SK-N-SH (cell line): Measurements from ENCODE around the gene MAN1B1. TPM values are rescaled to one million over a fixed set of nuclear protein-coding genes. Genes with fewer than 3 reads are reported as not detected.

Experiments used
- CTCF ChIA-PET: fragments of 300-600, 350-600 bp; formaldehyde crosslinking; extraction: SDS; loops from one replicate; lab custom pipeline; 2021; lab: Yijun Ruan, JAX
- POLR2A ChIA-PET: fragments of 350-600 bp; sonication (Branson Sonifier 250); formaldehyde crosslinking; extraction: SDS; loops from one replicate; lab custom pipeline; 2020; ENCODE audit warnings: antibody characterized with exemption, inconsistent platforms; lab: Yijun Ruan, JAX
- DNase-seq: peaks from one replicate; pipeline ENCODE4 v3.0.0; 2012
- H2AFZ ChIP-seq: fragments of 200-600 bp; sonication (generic); 2 replicates; pipeline ENCODE4 v1.8.1; 2016; ENCODE audit warnings: antibody characterized with exemption, mild to moderate bottlenecking, low read depth
- H3F3A ChIP-seq: fragments of 200-600 bp; sonication (generic); replicated peaks from 2 replicates; pipeline ENCODE3; 2016; ENCODE audit warnings: antibody characterized with exemption, mild to moderate bottlenecking; ENCODE audit not compliant: insufficient read depth
- H3K27ac ChIP-seq, 2 experiments: fragments of 200-500 bp in 1 of 2; fragments of 200-600 bp in 1 of 2; sonication (Bioruptor generic) in 1 of 2; sonication (generic), shearing (Covaris generic) in 1 of 2; 2 replicates each; pipeline versions ENCODE4 v1.5.1 to v1.6.1; 2014 to 2016; ENCODE audit warnings: low read depth in 2 of 2, inconsistent platforms in 1 of 2, low read length in 1 of 2, mild to moderate bottlenecking in 1 of 2, mixed read lengths in 1 of 2
- H3K27me3 ChIP-seq: fragments of 200-600 bp; sonication (generic), shearing (Covaris generic); 2 replicates; pipeline ENCODE4 v1.6.1; 2016; ENCODE audit warnings: mixed run types; ENCODE audit not compliant: insufficient read depth
- H3K36me3 ChIP-seq, 2 experiments: fragments of 200-500 bp in 1 of 2; fragments of 200-600 bp in 1 of 2; sonication (Bioruptor generic) in 1 of 2; sonication (generic) in 1 of 2; replicated peaks in 1 of 2; 2 replicates each; pipeline versions ENCODE3 to v1.5.1; 2014 to 2016; ENCODE audit warnings: low read length in 1 of 2, mild to moderate bottlenecking in 1 of 2; ENCODE audit not compliant: insufficient read depth in 2 of 2, control insufficient read depth in 1 of 2
- H3K4me1 ChIP-seq, 2 experiments: fragments of 200-500 bp in 1 of 2; fragments of 200-600 bp in 1 of 2; sonication (Bioruptor generic) in 1 of 2; sonication (generic), shearing (Covaris generic) in 1 of 2; 2 replicates each; pipeline versions ENCODE4 v1.5.1 to v1.6.1; 2014 to 2016; ENCODE audit warnings: low read depth in 1 of 2, low read length in 1 of 2, mixed run types in 1 of 2; ENCODE audit not compliant: insufficient read depth in 2 of 2, control insufficient read depth in 1 of 2
- H3K4me2 ChIP-seq: fragments of 200-600 bp; sonication (generic), shearing (Covaris generic); 2 replicates; pipeline ENCODE4 v1.6.1; 2017; ENCODE audit warnings: mixed run types
- H3K4me3 ChIP-seq, 2 experiments: fragments of 200-500 bp in 1 of 2; fragments of 200-600 bp in 1 of 2; sonication (Bioruptor generic) in 1 of 2; sonication (generic), shearing (Covaris generic) in 1 of 2; 2 replicates each; pipeline versions ENCODE4 v1.5.1 to v1.8.1; 2014 to 2016; ENCODE audit warnings: low read depth in 2 of 2, inconsistent platforms in 1 of 2, low read length in 1 of 2, mild to moderate bottlenecking in 1 of 2, mixed read lengths in 1 of 2, moderate library complexity in 1 of 2
- H3K79me2 ChIP-seq: fragments of 200-600 bp; sonication (generic); 2 replicates; pipeline ENCODE4 v1.8.1; 2017; ENCODE audit warnings: mild to moderate bottlenecking; ENCODE audit not compliant: insufficient read depth
- H3K9ac ChIP-seq: fragments of 200-600 bp; sonication (generic); 2 replicates; pipeline ENCODE4 v1.6.1; 2017; ENCODE audit warnings: mixed run types
- H3K9me2 ChIP-seq: fragments of 200-600 bp; sonication (generic); 2 replicates; pipeline ENCODE4 v1.6.1; 2017; ENCODE audit warnings: mixed run types
- H3K9me3 ChIP-seq: fragments of 200-600 bp; sonication (generic); 2 replicates; pipeline ENCODE4 v1.6.1; 2017; ENCODE audit warnings: mixed run types, mild to moderate bottlenecking, moderate library complexity
- H4K20me1 ChIP-seq: fragments of 200-600 bp; sonication (generic); 2 replicates; pipeline ENCODE4 v1.6.1; 2017; ENCODE audit warnings: mild to moderate bottlenecking, mixed run types; ENCODE audit not compliant: insufficient read depth
- CHD2 ChIP-seq: fragments of 150-350 bp; IDR thresholded peaks from 2 replicates; pipeline ENCODE4 v1.6.1; 2018; ENCODE audit warnings: low read length; ENCODE audit not compliant: partially characterized antibody
- CTCF ChIP-seq: fragments of 200-600 bp; sonication (generic); IDR thresholded peaks from 2 replicates; pipeline ENCODE4 v1.6.1; 2017; ENCODE audit warnings: antibody characterized with exemption, mild to moderate bottlenecking, moderate library complexity
- ELF1 ChIP-seq: IDR thresholded peaks from 2 replicates; pipeline ENCODE4 v1.4.0; 2012
- FOSL2 ChIP-seq: IDR thresholded peaks from 2 replicates; pipeline ENCODE4 v1.4.0; 2012; ENCODE audit warnings: low read depth, mild to moderate bottlenecking, moderate library complexity, borderline replicate concordance
- GABPA ChIP-seq: IDR thresholded peaks from 2 replicates; pipeline ENCODE4 v1.4.0; 2012; ENCODE audit warnings: low read depth, mild to moderate bottlenecking
- GATA2 ChIP-seq: sonication (generic); formaldehyde crosslinking; IDR thresholded peaks from 2 replicates; pipeline ENCODE4 v1.5.0; 2020; ENCODE audit warnings: mild to moderate bottlenecking, missing genetic modification reagents
- IRF3 ChIP-seq: fragments of 150-350 bp; IDR thresholded peaks from 2 replicates; pipeline ENCODE4 v1.6.1; 2016; ENCODE audit warnings: mild to moderate bottlenecking, low read depth, low read length
- MAX ChIP-seq: IDR thresholded peaks from 2 replicates; pipeline ENCODE4 v1.4.0; 2012; ENCODE audit warnings: low read depth
- MXI1 ChIP-seq: IDR thresholded peaks from 2 replicates; pipeline ENCODE4 v1.6.1; 2012; ENCODE audit warnings: mild to moderate bottlenecking, low read depth, low read length, improper control_type of control experiment
- NFIC ChIP-seq: IDR thresholded peaks from 2 replicates; pipeline ENCODE4 v1.4.0; 2012; ENCODE audit warnings: borderline replicate concordance
- NRF1 ChIP-seq: IDR thresholded peaks from 2 replicates; pipeline ENCODE4 v1.6.1; 2012; ENCODE audit warnings: low read depth, mild to moderate bottlenecking, low read length
- PBX3 ChIP-seq: IDR thresholded peaks from 2 replicates; pipeline ENCODE4; 2012
- POLR2AphosphoS5 ChIP-seq: IDR thresholded peaks from 2 replicates; pipeline ENCODE4 v1.6.1; 2012; ENCODE audit warnings: low read depth, low read length
- RAD21 ChIP-seq: IDR thresholded peaks from 2 replicates; pipeline ENCODE4 v1.6.1; 2012; ENCODE audit warnings: mild to moderate bottlenecking, low read length
- SIN3A ChIP-seq: IDR thresholded peaks from 2 replicates; pipeline ENCODE4 v1.6.1; 2012; ENCODE audit warnings: low read depth, mild to moderate bottlenecking, low read length, moderate library complexity, borderline replicate concordance
- TCF12 ChIP-seq: IDR thresholded peaks from 2 replicates; pipeline ENCODE4 v1.4.0; 2012
- TEAD4 ChIP-seq: IDR thresholded peaks from 2 replicates; pipeline ENCODE4 v1.4.0; 2012; ENCODE audit warnings: mild to moderate bottlenecking, borderline replicate concordance; ENCODE audit not compliant: insufficient read depth
- YY1 ChIP-seq: IDR thresholded peaks from 2 replicates; pipeline ENCODE4 v1.4.0; 2012; ENCODE audit warnings: low read depth, mild to moderate bottlenecking
- ZBTB33 ChIP-seq: IDR thresholded peaks from 2 replicates; pipeline ENCODE4 v1.4.0; 2012; ENCODE audit warnings: low read depth, borderline replicate concordance
- WGBS: methylation state at CpG from one replicate; pipeline ENCODE4 v1.1.6; 2017; ENCODE audit warnings: low lambda C conversion rate; 5-methylcytosine and 5-hydroxymethylcytosine counted together
- polyA plus RNA-seq, 3 experiments: library from polyadenylated mRNA; depleted of rRNA; stranded (reverse); fragments of >200 nt; gene quantifications; 2 replicates each; pipeline ENCODE4 v1.2.3, GENCODE V29; 2012

The MAN1B1 gene
- polyA plus RNA-seq, 1 of the 3 experiments (the other 2 are of a cell fraction) = 57.8 TPM

GRCh38 chr9:137075275-137075775, 11.5 kb upstream of the MAN1B1 start:
- 88% methylated on average over 12 of the region's 12 CpGs for WGBS
- POLR2A ChIA-PET = no interaction called here

More at GRCh38 chr9:137075275-137075775, 11.5 kb upstream of the MAN1B1 start:
- Histone ChIP-seq H3K9ac (no peak overlapping the region), H4K20me1 (no peaks in the 10 kb centered on the region), H2AFZ (no peak overlapping the region), H3K27ac (no peak overlapping the region), H3K4me2 (no peak overlapping the region), H3K27me3 (no peaks in the 10 kb centered on the region), H3F3A (peaks cover 13% of the 10 kb centered on the region), H3K36me3 (peaks cover 3 to 4% of the 10 kb centered on the region in 2 experiments), H3K9me2 (no peaks in the 10 kb centered on the region), H3K9me3 (no peaks in the 10 kb centered on the region), H3K4me3 (no peak overlapping the region), H3K79me2 (no peaks in the 10 kb centered on the region), H3K4me1 (peaks cover 0 to 21% of the 10 kb centered on the region in 2 experiments; a peak in 1 of 4 replicates)
- CTCF ChIA-PET = interaction anchor here (2.1 to 3.5 kb wide), 4 partner anchors 11 to 40 kb away, joined by 7 to 14 read pairs (median 10); no protein-coding TSS in a partner anchor
- DNase-seq = no peak
- no peak for TF ChIP-seq RAD21
- TF ChIP-seq SIN3A = no peak
- TF ChIP-seq YY1 = no peak
- no peak for TF ChIP-seq ZBTB33
- no peak for TF ChIP-seq CHD2
- no peak for TF ChIP-seq NFIC
- no peak for TF ChIP-seq FOSL2
- TF ChIP-seq IRF3 = no peak
- no peak for TF ChIP-seq GATA2 (CRISPR knock-in tag)
- TF ChIP-seq MAX = no peak
- TF ChIP-seq ELF1 = no peak
- no peak for TF ChIP-seq TCF12
- TF ChIP-seq POLR2AphosphoS5 = no peak
- TF ChIP-seq PBX3 = no peak
- TF ChIP-seq GABPA = no peak
- TF ChIP-seq CTCF = no peak
- no peak for TF ChIP-seq MXI1
- TF ChIP-seq NRF1 = no peak
- no peak for TF ChIP-seq TEAD4
